ENCODE measurements around the gene FUCA1.

DNA sequence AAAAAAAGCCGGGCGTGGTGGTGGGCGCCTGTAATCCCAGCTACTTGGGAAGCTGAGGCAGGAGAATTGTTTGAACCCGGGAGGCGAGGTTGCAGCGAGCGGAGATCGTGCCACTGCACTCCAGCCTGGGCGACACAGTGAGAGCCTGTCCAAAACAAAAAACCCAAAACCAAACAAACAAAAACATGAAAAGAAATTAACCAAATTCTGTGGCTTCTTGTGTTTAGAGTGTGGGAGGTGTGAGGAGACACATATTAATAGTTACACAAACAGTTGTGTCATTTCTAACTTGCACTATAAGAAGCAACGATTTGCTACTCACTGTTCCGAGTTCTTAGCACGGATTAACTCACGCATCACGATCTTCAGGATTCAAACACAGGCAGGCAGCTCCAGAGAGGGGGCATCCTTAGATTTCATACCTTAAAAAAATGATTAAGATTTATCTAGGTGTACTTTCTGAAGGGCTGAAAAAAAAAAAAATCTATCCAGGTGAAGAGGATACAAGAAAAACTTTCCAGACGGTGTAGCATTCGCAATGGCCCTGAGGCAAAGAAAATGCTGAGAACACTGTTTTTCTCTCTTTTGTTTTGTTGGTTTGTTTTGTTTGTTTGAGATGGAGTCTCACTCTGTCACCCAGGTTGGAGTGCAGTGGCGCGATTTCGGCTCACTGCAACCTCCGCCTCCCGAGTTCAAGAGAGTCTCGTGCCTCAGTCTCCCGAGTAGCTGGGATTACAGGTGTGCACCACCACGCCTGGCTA lies 42.1 kb downstream of the FUCA1 start:
- TF ChIP-seq MXI1 (IDR thresholded peaks at IDR 0.05; ENCODE audit: low read depth, low read length) (no peak), POLR2AphosphoS5 (IDR thresholded peaks at IDR 0.05; ENCODE audit: low read length) (peak; percentile 16; the same call in 1 of the 2 replicates), POLR2AphosphoS2 (IDR thresholded peaks at IDR 0.05; ENCODE audit: low read depth, low read length) (no peak), SIN3A (IDR thresholded peaks at IDR 0.05; ENCODE audit: low read depth, low read length) (no peak), ETV6 (conservative IDR thresholded peaks at IDR 0.05 in 1 of 2, IDR thresholded peaks at IDR 0.05 in 1 of 2; ENCODE audit: borderline replicate concordance in 1 of 2, low read depth in 1 of 2) (no peak), JUND (IDR thresholded peaks at IDR 0.05; ENCODE audit: low read depth, low read length) (no peak), TARDBP (IDR thresholded peaks at IDR 0.05; ENCODE audit: borderline replicate concordance) (no peak)
- TF ChIP-seq, protein P1, sequence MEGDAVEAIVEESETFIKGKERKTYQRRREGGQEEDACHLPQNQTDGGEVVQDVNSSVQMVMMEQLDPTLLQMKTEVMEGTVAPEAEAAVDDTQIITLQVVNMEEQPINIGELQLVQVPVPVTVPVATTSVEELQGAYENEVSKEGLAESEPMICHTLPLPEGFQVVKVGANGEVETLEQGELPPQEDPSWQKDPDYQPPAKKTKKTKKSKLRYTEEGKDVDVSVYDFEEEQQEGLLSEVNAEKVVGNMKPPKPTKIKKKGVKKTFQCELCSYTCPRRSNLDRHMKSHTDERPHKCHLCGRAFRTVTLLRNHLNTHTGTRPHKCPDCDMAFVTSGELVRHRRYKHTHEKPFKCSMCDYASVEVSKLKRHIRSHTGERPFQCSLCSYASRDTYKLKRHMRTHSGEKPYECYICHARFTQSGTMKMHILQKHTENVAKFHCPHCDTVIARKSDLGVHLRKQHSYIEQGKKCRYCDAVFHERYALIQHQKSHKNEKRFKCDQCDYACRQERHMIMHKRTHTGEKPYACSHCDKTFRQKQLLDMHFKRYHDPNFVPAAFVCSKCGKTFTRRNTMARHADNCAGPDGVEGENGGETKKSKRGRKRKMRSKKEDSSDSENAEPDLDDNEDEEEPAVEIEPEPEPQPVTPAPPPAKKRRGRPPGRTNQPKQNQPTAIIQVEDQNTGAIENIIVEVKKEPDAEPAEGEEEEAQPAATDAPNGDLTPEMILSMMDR (IDR thresholded peaks at IDR 0.05 in 2 of 3, conservative IDR thresholded peaks at IDR 0.05 in 1 of 3; ENCODE audit: control insufficient read depth in 2 of 3, extremely low read depth in 1 of 3, insufficient read depth in 1 of 3, low read depth in 3 of 3, low read length in 3 of 3) = no peak
